Measurements from ENCODE around the gene TMEM131L. TPM values are rescaled to one million over a fixed set of nuclear protein-coding genes. Genes with fewer than 3 reads are reported as not detected.

Gene TMEM131L
- total RNA-seq, 1 donor from 2014 or later, result 18.9 TPM

- DNase-seq (ENCODE audit: low spot score, unreplicated experiment), result no peak
- TF ChIP-seq CTCF (IDR thresholded peaks at IDR 0.05; ENCODE audit: unreplicated experiment), result no peak
- no peaks in the 10 kb centered on the region for H3K9me3 Mint-ChIP-seq (ENCODE audit: low read depth)
- peaks cover 16% of the 10 kb centered on the region for H3K4me1 Mint-ChIP-seq (ENCODE audit: low read depth)
- H3K4me3 Mint-ChIP-seq (ENCODE audit: low read depth), result no peak overlapping the region
- peaks cover 2% of the 10 kb centered on the region for H3K36me3 Mint-ChIP-seq (ENCODE audit: insufficient read depth)
- no peak overlapping the region for H3K27ac Mint-ChIP-seq
- H3K27me3 Mint-ChIP-seq, result no peaks in the 10 kb centered on the region
Measured at GRCh38 chr4:153571006-153571545, 104.9 kb downstream of the TMEM131L start.

- H3K36me3 Mint-ChIP-seq (ENCODE audit: insufficient read depth), result no peaks in the 10 kb centered on the region
- H3K4me3 Mint-ChIP-seq (ENCODE audit: low read depth), result no peak overlapping the region
- TF ChIP-seq CTCF (IDR thresholded peaks at IDR 0.05; ENCODE audit: unreplicated experiment), result no peak
- peaks cover 18% of the 10 kb centered on the region for H3K4me1 Mint-ChIP-seq (ENCODE audit: low read depth)
- no peak overlapping the region for H3K27ac Mint-ChIP-seq
- no peaks in the 10 kb centered on the region for H3K27me3 Mint-ChIP-seq
- no peaks in the 10 kb centered on the region for H3K9me3 Mint-ChIP-seq (ENCODE audit: low read depth)
- no peak for DNase-seq (ENCODE audit: low spot score, unreplicated experiment)
Measured at GRCh38 chr4:153572609-153573008, 106.4 kb downstream of the TMEM131L start.

GRCh38 chr4:153573221-153573620, 107.1 kb downstream of the TMEM131L start:
- Mint-ChIP-seq H3K4me1 (ENCODE audit: low read depth) (peaks cover 13% of the 10 kb centered on the region), H3K9me3 (ENCODE audit: low read depth) (no peaks in the 10 kb centered on the region), H3K4me3 (ENCODE audit: low read depth) (no peak overlapping the region), H3K36me3 (ENCODE audit: insufficient read depth) (no peaks in the 10 kb centered on the region), H3K27ac (no peak overlapping the region), H3K27me3 (no peaks in the 10 kb centered on the region)
- no peak for DNase-seq (ENCODE audit: low spot score, unreplicated experiment)
- no peak for TF ChIP-seq CTCF (IDR thresholded peaks at IDR 0.05; ENCODE audit: unreplicated experiment)

GRCh38 chr4:153573881-153574802, 108.0 kb downstream of the TMEM131L start:
- Mint-ChIP-seq H3K4me1 (ENCODE audit: low read depth) (peaks cover 6% of the 10 kb centered on the region), H3K9me3 (ENCODE audit: low read depth) (no peaks in the 10 kb centered on the region), H3K27me3 (no peaks in the 10 kb centered on the region), H3K27ac (peak overlapping the region; percentile 55), H3K36me3 (ENCODE audit: insufficient read depth) (no peaks in the 10 kb centered on the region), H3K4me3 (ENCODE audit: low read depth) (no peak overlapping the region)
- no peak for DNase-seq (ENCODE audit: low spot score, unreplicated experiment)
- TF ChIP-seq CTCF (IDR thresholded peaks at IDR 0.05; ENCODE audit: unreplicated experiment), result peak; percentile 48

- H3K27ac Mint-ChIP-seq, result no peak overlapping the region
- peaks cover 3% of the 10 kb centered on the region for H3K4me1 Mint-ChIP-seq (ENCODE audit: low read depth)
- DNase-seq (ENCODE audit: low spot score, unreplicated experiment), result no peak
- peaks cover 2% of the 10 kb centered on the region for H3K36me3 Mint-ChIP-seq (ENCODE audit: insufficient read depth)
- TF ChIP-seq CTCF (IDR thresholded peaks at IDR 0.05; ENCODE audit: unreplicated experiment), result no peak
- no peaks in the 10 kb centered on the region for H3K27me3 Mint-ChIP-seq
- no peaks in the 10 kb centered on the region for H3K9me3 Mint-ChIP-seq (ENCODE audit: low read depth)
- no peak overlapping the region for H3K4me3 Mint-ChIP-seq (ENCODE audit: low read depth)
Measured at GRCh38 chr4:153576443-153576774, 110.2 kb downstream of the TMEM131L start.

All from progenitor cell of endocrine pancreas (in vitro differentiated cells).